Activated CD8-positive, alpha-beta T cell treated with anti-CD3 and anti-CD28 coated beads for 36 hours (primary cell): ENCODE results near the gene OXLD1. TPM values are rescaled to one million over a fixed set of nuclear protein-coding genes. Genes with fewer than 3 reads are reported as not detected.

Experiments used
- ATAC-seq: fragments of 200-7000 bp; cut with Tn5 transposase; one replicate; pipeline ENCODE4 v1.10.0; 2021; ENCODE audit warnings: mild to moderate bottlenecking, moderate library complexity
- CTCF ChIA-PET: fragments of 350-600 bp; sonication (Branson Sonifier 250); formaldehyde crosslinking; loops from one replicate; lab custom pipeline; 2021; ENCODE audit warnings: antibody characterized with exemption; lab: Charles Lee
- POLR2A ChIA-PET: fragments of 350-600 bp; sonication (Branson Sonifier 250); formaldehyde crosslinking; loops from one replicate; lab custom pipeline; 2021; ENCODE audit warnings: antibody characterized with exemption; lab: Charles Lee
- DNase-seq: peaks from one replicate; pipeline ENCODE4 v3.0.0-alpha.2; 2020
- H3K27ac Mint-ChIP-seq: one replicate; pipeline ENCODE4 v1.8.0; 2021; ENCODE audit warnings: mild to moderate bottlenecking, mixed read lengths
- H3K27me3 Mint-ChIP-seq: one replicate; pipeline ENCODE4 v1.8.0; 2021; ENCODE audit warnings: mixed read lengths
- H3K36me3 Mint-ChIP-seq: one replicate; pipeline ENCODE4 v1.8.0; 2021; ENCODE audit warnings: low read depth, mixed read lengths
- H3K4me1 Mint-ChIP-seq: one replicate; pipeline ENCODE4 v1.8.0; 2021; ENCODE audit warnings: low read depth, mixed read lengths
- H3K4me3 Mint-ChIP-seq: one replicate; pipeline ENCODE4 v1.8.0; 2021; ENCODE audit warnings: mild to moderate bottlenecking, moderate library complexity, mixed read lengths
- H3K9me3 Mint-ChIP-seq: one replicate; pipeline ENCODE4 v1.8.0; 2021; ENCODE audit warnings: mixed read lengths
- CTCF ChIP-seq: fragments of 200-600 bp; IDR thresholded peaks from one replicate; pipeline ENCODE4 v1.8.0; 2022; ENCODE audit warnings: antibody characterized with exemption, mild to moderate bottlenecking
- intact Hi-C: fragments of 100-400 bp; cut with micrococcal nuclease; formaldehyde crosslinking; loops from one replicate; pipeline ENCODE4 v1.10.0; 2022
- total RNA-seq, 2 experiments: library from RNA; stranded (reverse); gene quantifications; one replicate each; pipeline ENCODE4 v1.2.3, GENCODE V29; 2021

The OXLD1 gene
- total RNA-seq, 2 experiments from 2014 or later, result 50.1 to 52.6 TPM

- intact Hi-C loops, result no loop called here
- Mint-ChIP-seq H3K36me3 (peaks cover 54% of the 10 kb centered on the region), H3K27me3 (no peaks in the 10 kb centered on the region), H3K4me1 (peaks cover 20% of the 10 kb centered on the region), H3K9me3 (no peaks in the 10 kb centered on the region), H3K27ac (peak overlapping the region; percentile 31), H3K4me3 (peak overlapping the region; percentile 94)
- TF ChIP-seq CTCF, result no peak
- ATAC-seq (no peak), DNase-seq (no peak)
- ChIA-PET CTCF (interaction anchor here (0.7 to 1.7 kb wide), 3 partner anchors 9 to 134 kb away, joined by 3 to 4 read pairs (median 3); no protein-coding TSS in a partner anchor), POLR2A (interaction anchor here (0.9 to 4.9 kb wide), 2 partner anchors 15 kb away, joined by 3 to 73 read pairs; partner anchors contain the start of genes ARL16 and HGS)
Observed at GRCh38 chr17:81700353-81701287, 34.2 kb upstream of the OXLD1 start.

GRCh38 chr17:81697261-81698044 lies 31.0 kb upstream of the OXLD1 start:
- CTCF ChIA-PET, result no interaction called here
- ATAC-seq (no peak), DNase-seq (no peak)
- H3K27me3 Mint-ChIP-seq, result no peaks in the 10 kb centered on the region
- H3K4me1 Mint-ChIP-seq, result peaks cover 11% of the 10 kb centered on the region
- POLR2A ChIA-PET, result interaction anchor here (2.3 to 2.6 kb wide), 2 partner anchors 12 to 14 kb away, joined by 10 to 14 read pairs; partner anchors contain the start of genes ARL16 and HGS
- no peak overlapping the region for H3K4me3 Mint-ChIP-seq
- intact Hi-C loops, result loop anchor here (5.0 kb wide), 1 partner anchor 175 kb away; no protein-coding TSS in a partner anchor
- TF ChIP-seq CTCF, result no peak
- no peak overlapping the region for H3K27ac Mint-ChIP-seq
- no peaks in the 10 kb centered on the region for H3K9me3 Mint-ChIP-seq
- H3K36me3 Mint-ChIP-seq, result peaks cover 38% of the 10 kb centered on the region

- peaks cover 34% of the 10 kb centered on the region for H3K36me3 Mint-ChIP-seq
- no peak overlapping the region for H3K27ac Mint-ChIP-seq
- ATAC-seq (no peak), DNase-seq (no peak)
- no peaks in the 10 kb centered on the region for H3K27me3 Mint-ChIP-seq
- intact Hi-C loops, result loop anchor here (5.0 kb wide), 1 partner anchor 174 kb away; no protein-coding TSS in a partner anchor
- ChIA-PET CTCF (interaction anchor here (0.8 kb wide), 1 partner anchor 38 kb away, joined by 3 read pairs; no protein-coding TSS in a partner anchor), POLR2A (interaction anchor here (0.5 to 2.6 kb wide), 5 partner anchors 10 to 263 kb away, joined by 3 to 14 read pairs (median 3); partner anchors contain the start of genes ARL16 and HGS)
- H3K9me3 Mint-ChIP-seq, result no peaks in the 10 kb centered on the region
- no peak for TF ChIP-seq CTCF
- no peak overlapping the region for H3K4me3 Mint-ChIP-seq
- H3K4me1 Mint-ChIP-seq, result peaks cover 8% of the 10 kb centered on the region
Observed at GRCh38 chr17:81696218-81696941, 30.0 kb upstream of the OXLD1 start.

GRCh38 chr17:81695801-81696200 lies 29.4 kb upstream of the OXLD1 start:
- POLR2A ChIA-PET, result interaction anchor here (0.5 to 2.6 kb wide), 6 partner anchors 8 to 264 kb away, joined by 3 to 14 read pairs (median 3); partner anchors contain the start of genes ARL16 and HGS
- no peaks in the 10 kb centered on the region for H3K9me3 Mint-ChIP-seq
- CTCF ChIA-PET, result interaction anchor here (0.8 kb wide), 1 partner anchor 38 kb away, joined by 3 read pairs; no protein-coding TSS in a partner anchor

More at GRCh38 chr17:81695801-81696200, 29.4 kb upstream of the OXLD1 start:
- Mint-ChIP-seq H3K4me3 (no peak overlapping the region), H3K36me3 (peaks cover 33% of the 10 kb centered on the region), H3K27me3 (no peaks in the 10 kb centered on the region), H3K4me1 (peaks cover 3% of the 10 kb centered on the region), H3K27ac (no peak overlapping the region)
- intact Hi-C loops, result loop anchor here (5.0 kb wide), 1 partner anchor 174 kb away; no protein-coding TSS in a partner anchor
- no peak for ATAC-seq
- DNase-seq, result no peak
- no peak for TF ChIP-seq CTCF
